Mucosa of stomach (tissue), 1 donor: Measurements from ENCODE around the gene SMAD9.

Source experiments
- H3K27me3 ChIP-seq: one replicate; pipeline ENCODE4 v1.7.0; 2013; ENCODE audit warnings: mild to moderate bottlenecking, low read length; ENCODE audit not compliant: control insufficient read depth, insufficient read depth
- H3K36me3 ChIP-seq: one replicate; pipeline ENCODE4 v1.7.0; 2013; ENCODE audit warnings: low read length; ENCODE audit not compliant: control insufficient read depth, insufficient read depth
- H3K4me1 ChIP-seq: one replicate; pipeline ENCODE4 v1.7.0; 2013; ENCODE audit warnings: mild to moderate bottlenecking, low read length; ENCODE audit not compliant: control insufficient read depth, insufficient read depth
- H3K4me3 ChIP-seq: one replicate; pipeline ENCODE4 v1.7.0; 2013; ENCODE audit warnings: low read length
- H3K9ac ChIP-seq: one replicate; pipeline ENCODE4 v1.7.0; 2013; ENCODE audit warnings: mild to moderate bottlenecking, low read length, moderate library complexity
- H3K9me3 ChIP-seq: one replicate; pipeline ENCODE4 v1.7.0; 2013; ENCODE audit warnings: mild to moderate bottlenecking, low read length, moderate library complexity; ENCODE audit not compliant: control insufficient read depth
- donor health status: Pancreatic carcinoma.

Gene SMAD9

DNA sequence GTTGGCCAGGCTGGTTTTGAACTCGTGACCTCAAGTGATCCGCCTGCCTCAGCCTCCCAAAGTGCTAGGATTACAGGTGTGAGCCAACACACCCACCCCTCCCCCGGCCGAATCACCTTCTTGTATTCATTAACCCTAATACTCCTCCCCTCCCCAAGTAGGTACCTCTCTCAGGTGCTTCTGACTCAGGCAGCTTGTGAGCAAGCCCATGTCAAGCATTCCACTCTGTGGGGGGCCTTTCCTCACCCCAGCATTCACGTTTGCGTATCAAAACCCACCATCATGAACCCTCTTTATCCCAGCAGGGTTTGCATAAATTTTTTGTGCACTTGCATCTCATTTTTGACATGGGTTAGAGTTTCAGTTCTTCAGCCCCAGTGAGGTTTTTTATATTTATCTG lies 124.6 kb downstream of the SMAD9 start:
- Histone ChIP-seq H3K9me3 (no peaks in the 10 kb centered on the region), H3K4me1 (no peaks in the 10 kb centered on the region), H3K36me3 (no peaks in the 10 kb centered on the region)

More for the DNA sequence above, 124.6 kb downstream of the SMAD9 start:
- H3K4me3 ChIP-seq, result no peak overlapping the region
- H3K9ac ChIP-seq, result no peak overlapping the region
- no peaks in the 10 kb centered on the region for H3K27me3 ChIP-seq
